GM12878 (cell line): Measurements from ENCODE around the gene NSUN5. TPM values are rescaled to one million over a fixed set of nuclear protein-coding genes. Genes with fewer than 3 reads are reported as not detected.
"Not testable (repeated sequence)": the region's sequence is repeated elsewhere in the genome, so short reads cannot be mapped to it uniquely, and the experiment has no call there.

ENCODE experiments used
- ATAC-seq: fragments of 200-7000 bp; cut with Tn5 transposase; 3 replicates; pipeline ENCODE4 v1.9.1; 2020; ENCODE audit warnings: mild to moderate bottlenecking, moderate library complexity
- BruUV-seq: library from RNA; stranded (reverse); fragments of 400-500 nt; replicated peaks from 2 replicates; lab custom pipeline; 2021; lab: Mats Ljungman, UMichigan
- CTCF ChIA-PET: fragments of 300-600 bp; sonication (Branson Sonifier 250); formaldehyde crosslinking; extraction: SDS; loops from one replicate; lab custom pipeline; 2021; ENCODE audit warnings: inconsistent platforms; lab: Yijun Ruan, JAX
- POLR2A ChIA-PET: fragments of 350-600 bp; formaldehyde crosslinking; extraction: SDS; loops from one replicate; lab custom pipeline; 2021; ENCODE audit warnings: inconsistent platforms; lab: Charles Lee
- RAD21 ChIA-PET: fragments of 300-600 bp; sonication (Branson Sonifier 250); formaldehyde crosslinking; loops from one replicate; lab custom pipeline; 2023; ENCODE audit warnings: antibody characterized with exemption; ENCODE audit not compliant: unreplicated experiment; lab: Charles Lee
- SMC1A ChIA-PET: fragments of 300-600 bp; sonication (Branson Sonifier 250); formaldehyde crosslinking; loops from one replicate; lab custom pipeline; 2023; ENCODE audit not compliant: unreplicated experiment, uncharacterized antibody; lab: Charles Lee
- DNase-seq: peaks from one replicate; pipeline ENCODE4 v3.0.0-alpha.2; 2011; ENCODE audit warnings: low read depth, low spot score
- FAIRE-seq: peaks from 3 replicates; lab custom pipeline; 2011; peaks lifted over from hg19 to GRCh38; lab: Jason Lieb, UNC
- H2AFZ ChIP-seq: 2 replicates; pipeline ENCODE4 v1.6.0; 2011; ENCODE audit warnings: low read depth, low read length, control low read depth; ENCODE audit not compliant: control insufficient read depth
- H3K27ac ChIP-seq: 2 replicates; pipeline ENCODE4 v1.5.1; 2011; ENCODE audit warnings: control low read depth; ENCODE audit not compliant: control insufficient read depth, insufficient read depth
- H3K27me3 ChIP-seq, 2 experiments: replicated peaks in 1 of 2; 2 replicates each; pipeline versions ENCODE4 v1.6.0 to v1.6.1; 2011; ENCODE audit warnings: low read length in 1 of 2; ENCODE audit not compliant: control insufficient read depth in 2 of 2, insufficient read depth in 2 of 2
- H3K36me3 ChIP-seq, 2 experiments: 2 replicates each; pipeline ENCODE4 v1.5.1; 2011; ENCODE audit warnings: low read length in 1 of 2; ENCODE audit not compliant: control insufficient read depth in 2 of 2, insufficient read depth in 2 of 2
- H3K4me1 ChIP-seq: 2 replicates; pipeline ENCODE4 v1.6.1; 2011; ENCODE audit warnings: mild to moderate bottlenecking, low read length, moderate library complexity, mixed read lengths; ENCODE audit not compliant: control insufficient read depth, insufficient read depth
- H3K4me2 ChIP-seq: 2 replicates; pipeline ENCODE4 v1.6.0; 2011; ENCODE audit warnings: control low read depth; ENCODE audit not compliant: control insufficient read depth, insufficient read depth
- H3K4me3 ChIP-seq: fragments of 200-600 bp; sonication (generic); 2 replicates; pipeline ENCODE4 v1.5.1; 2016
- H3K79me2 ChIP-seq: 2 replicates; pipeline ENCODE4 v1.6.0; 2011; ENCODE audit warnings: low read length; ENCODE audit not compliant: control insufficient read depth, insufficient read depth
- H3K9ac ChIP-seq: 2 replicates; pipeline ENCODE4 v1.8.0; 2011; ENCODE audit warnings: low read length, control low read depth, mixed read lengths; ENCODE audit not compliant: control insufficient read depth, insufficient read depth
- H3K9me3 ChIP-seq: replicated peaks from 3 replicates; pipeline ENCODE4 v1.5.1; 2011; ENCODE audit warnings: mild to moderate bottlenecking, low read length; ENCODE audit not compliant: control insufficient read depth, insufficient read depth
- H4K20me1 ChIP-seq: 2 replicates; pipeline ENCODE4 v1.6.0; 2011; ENCODE audit not compliant: control insufficient read depth, insufficient read depth
- WGBS: methylation state at CpG from one replicate; pipeline ENCODE4 v1.1.6; 2016; ENCODE audit warnings: low lambda C conversion rate; ENCODE audit not compliant: insufficient replicate concordance, insufficient coverage; ENCODE audit errors: missing lambda C conversion rate; 5-methylcytosine and 5-hydroxymethylcytosine counted together
- in situ Hi-C: fragments of 300-500 bp; cut with MboI; formaldehyde crosslinking; loops from 9 replicates; pipeline ENCODE4 v1.14.3; 2018; ENCODE audit warnings: mixed read lengths
- intact Hi-C: fragments of 100-400 bp; cut with micrococcal nuclease; formaldehyde crosslinking; loops from one replicate; pipeline ENCODE4 v1.14.2; 2022; ENCODE audit not compliant: unreplicated experiment
- polyA plus RNA-seq, 11 experiments: library from polyadenylated mRNA; depleted of rRNA in 4 of 11; unstranded in 6 of 11; stranded (reverse) in 5 of 11; fragments of >200 nt; fragmentation: Nextera tagmentation in 4 of 11; fragmentation: Illumina TruSeq in 1 of 11; extraction: Ambion mirVana in 4 of 11; extraction: Trizol in 1 of 11; gene quantifications; 1 replicate in 1 of 11; 2 replicates in 10 of 11; pipeline versions ENCODE4 v1.2.1 to v1.2.3, GENCODE V29; 2011 to 2016; ENCODE audit warnings: inconsistent platforms in 2 of 11, missing spikeins in 2 of 11, low read depth in 1 of 11
- total RNA-seq, 4 experiments: library from RNA; depleted of rRNA in 3 of 4; stranded (reverse); fragments of >200 nt in 3 of 4; fragmentation: Illumina TruSeq in 1 of 4; extraction: Trizol in 1 of 4; gene quantifications; 2 replicates each; pipeline versions ENCODE4 v1.2.1 to v1.2.3, GENCODE V29; 2013 to 2021

Gene NSUN5
- total and polyA plus RNA-seq, 10 of the 15 experiments (the other 5 are each of a cell fraction or from before 2014, with no cell fraction given): 2.0 to 63.4 (median 38.2) TPM

DNA sequence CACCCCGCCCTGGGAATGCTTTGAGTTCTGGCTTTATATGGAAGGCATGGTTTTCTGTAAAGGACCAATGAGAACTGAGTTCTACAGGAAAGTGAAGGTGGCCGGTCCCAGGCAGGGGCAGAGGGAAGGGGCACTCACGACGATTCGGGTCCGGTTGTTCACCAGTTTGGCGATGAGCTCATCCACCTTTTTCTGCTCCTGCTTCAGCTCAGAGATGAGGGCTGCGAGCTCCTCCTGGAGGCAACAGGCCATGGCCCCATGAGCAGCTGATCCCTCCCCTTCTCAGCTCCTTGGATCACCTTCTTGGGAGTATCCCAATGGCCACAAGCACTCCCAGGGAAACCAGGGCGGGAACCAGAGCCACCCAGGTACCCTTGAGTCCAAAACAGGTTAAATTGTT, 11.4 kb upstream of the NSUN5 start:
- not testable (repeated sequence) for DNase-seq

DNA sequence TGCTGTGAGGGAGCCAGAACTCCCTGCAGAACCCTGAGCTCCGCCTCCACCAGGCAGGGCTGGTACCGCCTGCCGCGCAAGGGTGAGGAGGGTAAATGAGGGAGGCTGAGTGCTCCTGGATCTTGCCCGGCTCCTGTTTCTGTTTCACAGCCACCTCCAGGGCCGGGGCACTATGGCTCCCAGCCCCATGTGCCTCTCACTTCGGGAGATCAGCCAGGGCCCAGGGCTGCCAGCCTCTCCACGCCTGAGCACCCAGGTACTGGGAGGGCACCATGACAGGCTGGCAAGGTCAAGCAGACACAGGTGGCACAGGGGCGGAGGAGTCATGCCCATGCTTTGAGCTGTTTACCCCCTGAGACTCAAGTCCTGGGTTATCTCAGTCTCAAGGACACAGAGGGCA, 10.9 kb upstream of the NSUN5 start:
- ATAC-seq, H3K27me3 ChIP-seq: not testable (repeated sequence)

More for the DNA sequence above, 11.4 kb upstream of the NSUN5 start:
- FAIRE-seq, H3K9me3 ChIP-seq, CTCF ChIA-PET, POLR2A ChIA-PET, H4K20me1 ChIP-seq, ATAC-seq, H3K79me2 ChIP-seq, BruUV-seq, intact Hi-C loops, in situ Hi-C loops, H3K27ac ChIP-seq, H3K4me2 ChIP-seq, H3K27me3 ChIP-seq, H3K9ac ChIP-seq, H2AFZ ChIP-seq, RAD21 ChIA-PET, H3K4me3 ChIP-seq, H3K36me3 ChIP-seq, SMC1A ChIA-PET, H3K4me1 ChIP-seq: not testable (repeated sequence)
- 63% methylated on average over 9 of the region's 9 CpGs for WGBS

DNA sequence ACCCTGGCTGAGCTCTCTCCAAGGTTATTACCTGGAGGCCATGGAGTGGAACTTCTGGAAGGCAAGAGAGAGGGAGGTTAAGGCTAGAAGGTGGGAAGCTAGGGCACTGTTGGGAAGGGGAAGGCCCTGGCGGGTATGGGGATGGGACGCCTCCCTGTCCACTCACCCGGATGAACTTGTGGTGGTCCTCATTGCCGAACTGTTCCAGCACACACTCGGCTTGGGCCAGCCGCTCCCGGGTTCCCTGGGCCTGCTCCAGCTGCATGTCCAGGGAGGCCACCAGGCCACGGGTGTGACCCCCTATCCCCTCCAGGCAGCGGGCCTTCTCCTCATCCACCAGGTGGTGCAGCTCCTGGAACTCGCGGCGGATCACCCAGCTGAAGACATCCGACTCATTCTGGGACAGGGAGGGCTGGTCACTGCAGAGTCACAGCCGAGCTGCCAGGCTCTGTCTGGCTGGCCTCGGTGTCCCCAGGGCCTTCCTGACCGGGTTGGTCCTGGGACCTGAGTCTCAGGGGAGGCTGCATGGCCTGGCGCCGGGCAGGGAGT, 10.1 kb upstream of the NSUN5 start:
- 49% methylated on average over 14 of the region's 18 CpGs for WGBS
- FAIRE-seq, DNase-seq, in situ Hi-C loops, POLR2A ChIA-PET, H3K4me2 ChIP-seq, BruUV-seq, intact Hi-C loops, H3K79me2 ChIP-seq, H3K36me3 ChIP-seq, H2AFZ ChIP-seq, H3K4me1 ChIP-seq, H3K27ac ChIP-seq, RAD21 ChIA-PET, SMC1A ChIA-PET, ATAC-seq, H3K9ac ChIP-seq, H3K27me3 ChIP-seq, H3K4me3 ChIP-seq, H4K20me1 ChIP-seq, H3K9me3 ChIP-seq: not testable (repeated sequence)
- CTCF ChIA-PET: interaction anchor here (1.2 kb wide), 1 partner anchor 133 kb away, joined by 3 read pairs; no protein-coding TSS in a partner anchor

More for the DNA sequence above, 10.9 kb upstream of the NSUN5 start:
- H3K27ac ChIP-seq, H3K4me2 ChIP-seq, intact Hi-C loops, H3K36me3 ChIP-seq, DNase-seq, H3K9ac ChIP-seq, H3K4me3 ChIP-seq, in situ Hi-C loops, H3K9me3 ChIP-seq, BruUV-seq, H2AFZ ChIP-seq, FAIRE-seq, H3K79me2 ChIP-seq, H3K4me1 ChIP-seq, H4K20me1 ChIP-seq, SMC1A ChIA-PET, POLR2A ChIA-PET, RAD21 ChIA-PET, CTCF ChIA-PET: not testable (repeated sequence)
- WGBS: 54% methylated on average over 9 of the region's 9 CpGs
